A549 treated with CORT108297 at 1 μM for 4 hours (cell line): ENCODE results near the gene STING1. TPM values are rescaled to one million over a fixed set of nuclear protein-coding genes. Genes with fewer than 3 reads are reported as not detected.

ENCODE experiments used
- total RNA-seq: library from RNA; stranded (reverse); fragments of 200-300 nt; extraction: Qiagen RNA extraction; gene quantifications from 5 replicates; pipeline ENCODE4 v1.2.3, GENCODE V29; 2022

STING1 gene
- total RNA-seq: 0.89 to 1.6 TPM (median 0.93 TPM) in 5 replicates

GRCh38 chr5:139482050-139482889 lies at the start of gene STING1:
Gene STING1, minus strand, starts transcription at chr5:139482758. Its CDS starts 1,054 bp downstream, at chr5:139481704.

GRCh38 chr5:139470821-139471300 lies 11.7 kb downstream of the STING1 start, which contains the start of gene SMIM33:
Gene SMIM33, plus strand, starts transcription at chr5:139471004. Its CDS starts 118 bp downstream, at chr5:139471122.

GRCh38 chr5:139462586-139463276 lies 19.8 kb downstream of the STING1 start, which contains the start of gene ECSCR:
Gene ECSCR, minus strand, starts transcription at chr5:139462743. Its CDS starts 73 bp downstream, at chr5:139462670.

GRCh38 chr5:139439013-139439903 lies 43.3 kb downstream of the STING1 start, which contains the start of gene DNAJC18:
Gene DNAJC18, minus strand, starts transcription at chr5:139439525. Its CDS starts 80 bp downstream, at chr5:139439445.

Other genes starting within 250 kb of the STING1 start
- 160 to 187 TPM (median 181 TPM) in 5 replicates for gene MATR3, start 189.0 kb downstream of the STING1 start, total RNA-seq
- gene PAIP2, start 140.9 kb downstream of the STING1 start, total RNA-seq: 82.3 to 109 TPM (median 83.5 TPM) in 5 replicates
- gene SLC23A1, start 99.5 kb downstream of the STING1 start, total RNA-seq: 0.92 to 1.5 TPM (median 1.4 TPM) in 5 replicates
- gene MZB1, start 92.8 kb downstream of the STING1 start, total RNA-seq: 0.09 to 0.47 TPM (median 0.16 TPM) in 3 of 5 replicates, not detected in the others
- 0.17 to 0.38 TPM (median 0.28 TPM) in 5 replicates for gene PROB1, start 87.7 kb downstream of the STING1 start, total RNA-seq
- gene SPATA24, start 78.7 kb downstream of the STING1 start, total RNA-seq: 4.3 to 6.3 TPM (median 5.3 TPM) in 5 replicates
- gene DNAJC18, start 43.2 kb downstream of the STING1 start, total RNA-seq: 6.1 to 7.8 TPM (median 6.9 TPM) in 5 replicates
- not detected in 5 replicates for gene ECSCR, start 20.0 kb downstream of the STING1 start, total RNA-seq
- gene SMIM33, start 11.8 kb downstream of the STING1 start, total RNA-seq: not detected in 5 replicates
- 118 to 171 TPM (median 165 TPM) in 5 replicates for gene UBE2D2, start 78.6 kb upstream of the STING1 start, total RNA-seq
- 18.5 to 26.9 TPM (median 22.9 TPM) in 5 replicates for gene CXXC5, start 165.6 kb upstream of the STING1 start, total RNA-seq